Activated naive CD8-positive, alpha-beta T cell treated with anti-CD3 and anti-CD28 coated beads for 36 hours (primary cell): Measurements from ENCODE around the gene CALD1. TPM values are rescaled to one million over a fixed set of nuclear protein-coding genes. Genes with fewer than 3 reads are reported as not detected.

ENCODE experiments used
- DNase-seq: peaks from one replicate; pipeline ENCODE4 v3.0.0; 2021
- H3K27ac Mint-ChIP-seq: one replicate; pipeline ENCODE4 v1.8.0; 2022; ENCODE audit warnings: mild to moderate bottlenecking, moderate library complexity, mixed read lengths
- H3K27me3 Mint-ChIP-seq: one replicate; pipeline ENCODE4 v1.8.0; 2022; ENCODE audit warnings: mild to moderate bottlenecking, mixed read lengths
- H3K36me3 Mint-ChIP-seq: one replicate; pipeline ENCODE4 v1.8.0; 2021; ENCODE audit warnings: mild to moderate bottlenecking, mixed read lengths
- H3K4me1 Mint-ChIP-seq: one replicate; pipeline ENCODE4 v1.8.0; 2021; ENCODE audit warnings: mixed read lengths
- H3K4me3 Mint-ChIP-seq: one replicate; pipeline ENCODE4 v1.8.0; 2022; ENCODE audit warnings: mild to moderate bottlenecking, moderate library complexity, mixed read lengths
- H3K9me3 Mint-ChIP-seq: one replicate; pipeline ENCODE4 v1.8.0; 2022; ENCODE audit warnings: mixed read lengths
- total RNA-seq, 2 experiments: library from RNA; stranded (reverse); gene quantifications; one replicate each; pipeline ENCODE4 v1.2.3, GENCODE V29; 2021

CALD1 gene
- total RNA-seq, 2 experiments from 2014 or later: 1.1 TPM

DNA sequence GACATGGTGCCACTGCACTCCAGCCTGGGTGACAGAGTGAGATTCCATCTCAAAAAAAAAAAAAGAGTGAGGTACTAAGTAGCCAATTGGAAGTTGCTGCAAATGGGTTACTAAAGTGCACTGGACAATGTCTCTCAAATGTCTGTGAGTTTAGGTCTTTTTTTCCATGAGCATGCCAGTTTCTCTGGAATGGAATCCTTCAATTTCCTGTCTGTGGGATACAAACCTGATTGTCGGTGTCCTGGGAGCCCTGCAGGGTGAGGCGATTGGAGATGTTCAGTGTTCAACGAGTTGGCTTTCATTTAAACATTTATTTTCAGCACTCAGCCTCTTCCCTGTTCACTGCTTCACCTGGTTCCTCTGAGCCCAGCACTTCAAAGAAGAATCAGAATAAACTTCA, 5.3 kb upstream of the CALD1 start:
- DNase-seq: no peak
- H3K36me3 Mint-ChIP-seq: no peaks in the 10 kb centered on the region
- no peaks in the 10 kb centered on the region for H3K9me3 Mint-ChIP-seq
- no peaks in the 10 kb centered on the region for H3K27me3 Mint-ChIP-seq
- no peak overlapping the region for H3K27ac Mint-ChIP-seq
- no peaks in the 10 kb centered on the region for H3K4me1 Mint-ChIP-seq
- no peak overlapping the region for H3K4me3 Mint-ChIP-seq

GRCh38 chr7:134777470-134777869, 2.0 kb upstream of the CALD1 start:
- Mint-ChIP-seq H3K9me3 (no peaks in the 10 kb centered on the region), H3K4me3 (no peak overlapping the region), H3K27ac (no peak overlapping the region), H3K36me3 (no peaks in the 10 kb centered on the region), H3K27me3 (no peaks in the 10 kb centered on the region), H3K4me1 (peaks cover 7% of the 10 kb centered on the region)
- DNase-seq: no peak

DNA sequence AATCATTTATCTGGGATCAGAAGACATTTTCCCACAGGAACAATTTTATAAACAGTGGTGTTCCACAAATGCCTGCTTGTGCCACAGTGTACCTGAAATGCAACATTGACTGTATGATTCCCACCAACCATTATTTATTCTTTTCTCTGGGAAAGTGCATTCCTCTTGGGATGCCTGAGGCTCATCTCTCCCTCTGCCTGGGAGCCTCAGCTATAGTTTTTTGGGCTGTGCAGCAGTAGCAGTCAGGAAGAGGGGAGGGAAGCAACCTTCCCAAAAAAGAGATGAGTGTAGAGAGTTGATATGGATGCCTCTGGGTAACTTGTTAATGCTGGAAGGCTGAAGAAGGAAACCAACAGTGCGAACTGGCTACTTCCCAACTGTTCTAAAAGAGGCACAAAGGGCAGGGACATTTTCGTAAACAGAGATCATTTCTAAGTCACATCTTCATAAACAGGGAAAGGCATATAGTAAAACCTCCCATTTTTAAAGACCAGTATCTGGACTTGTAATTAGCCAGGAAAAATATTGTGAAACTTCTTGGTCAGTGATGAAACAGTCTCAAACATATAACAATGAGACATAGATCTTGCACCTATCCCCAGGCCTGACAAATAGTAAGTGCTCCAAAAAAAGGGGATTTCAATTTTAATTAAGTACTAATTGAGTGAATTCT, 1.4 kb upstream of the CALD1 start:
- H3K36me3 Mint-ChIP-seq: no peaks in the 10 kb centered on the region
- no peak overlapping the region for H3K27ac Mint-ChIP-seq
- no peak for DNase-seq
- H3K27me3 Mint-ChIP-seq: no peaks in the 10 kb centered on the region
- H3K4me3 Mint-ChIP-seq: no peak overlapping the region
- H3K4me1 Mint-ChIP-seq: peaks cover 7% of the 10 kb centered on the region
- no peaks in the 10 kb centered on the region for H3K9me3 Mint-ChIP-seq

- no peaks in the 10 kb centered on the region for H3K27me3 Mint-ChIP-seq
- no peak overlapping the region for H3K4me3 Mint-ChIP-seq
Observed at GRCh38 chr7:134779741-134780065, 269 bp downstream of the CALD1 start.

DNA sequence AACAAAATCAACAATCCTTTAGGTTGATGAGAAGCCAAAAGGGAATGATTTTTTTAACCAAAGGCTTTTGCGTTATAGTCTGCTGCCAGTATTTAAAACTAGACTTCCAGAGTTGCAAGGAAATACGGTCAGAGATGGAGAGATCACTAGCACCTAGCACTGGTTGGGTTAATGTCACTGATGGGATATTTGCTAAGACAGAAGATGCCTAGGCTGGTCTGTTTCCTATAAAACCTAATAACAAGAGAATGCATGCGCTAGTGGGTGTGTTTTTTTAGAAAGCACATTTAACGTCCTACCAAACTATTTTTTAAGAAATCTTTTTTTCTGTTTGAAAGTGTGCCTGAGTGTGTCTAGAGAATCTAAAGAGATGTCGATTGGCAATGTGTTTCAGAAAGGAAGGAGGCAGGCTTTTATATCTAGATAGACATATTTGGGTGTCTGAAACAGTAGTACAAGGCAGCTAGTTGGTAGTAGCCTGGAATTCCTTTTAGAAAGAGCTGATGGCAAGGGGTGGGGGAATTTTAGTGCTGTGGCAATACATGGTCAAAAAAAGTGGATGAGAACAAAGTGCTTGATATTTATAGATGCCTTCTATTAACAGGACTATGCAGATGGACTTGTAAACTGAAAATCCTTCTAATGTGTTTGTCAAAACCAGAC, 863 bp downstream of the CALD1 start:
- Mint-ChIP-seq H3K4me1 (peaks cover 7% of the 10 kb centered on the region), H3K27ac (no peak overlapping the region), H3K4me3 (no peak overlapping the region), H3K9me3 (no peaks in the 10 kb centered on the region), H3K36me3 (no peaks in the 10 kb centered on the region), H3K27me3 (no peaks in the 10 kb centered on the region)
- DNase-seq: no peak

More at GRCh38 chr7:134779741-134780065, 269 bp downstream of the CALD1 start:
- Mint-ChIP-seq H3K36me3 (no peaks in the 10 kb centered on the region), H3K9me3 (no peaks in the 10 kb centered on the region), H3K4me1 (peaks cover 7% of the 10 kb centered on the region), H3K27ac (no peak overlapping the region)
- no peak for DNase-seq

- H3K27me3 Mint-ChIP-seq: no peaks in the 10 kb centered on the region
- no peak overlapping the region for H3K27ac Mint-ChIP-seq
- peaks cover 7% of the 10 kb centered on the region for H3K4me1 Mint-ChIP-seq
- no peaks in the 10 kb centered on the region for H3K36me3 Mint-ChIP-seq
- H3K4me3 Mint-ChIP-seq: no peak overlapping the region
- H3K9me3 Mint-ChIP-seq: no peaks in the 10 kb centered on the region
- DNase-seq: no peak
Observed at GRCh38 chr7:134781171-134781570, 1.7 kb downstream of the CALD1 start.

GRCh38 chr7:134782121-134782623, 2.7 kb downstream of the CALD1 start:
- no peaks in the 10 kb centered on the region for H3K36me3 Mint-ChIP-seq
- H3K9me3 Mint-ChIP-seq: no peaks in the 10 kb centered on the region
- H3K4me1 Mint-ChIP-seq: peaks cover 7% of the 10 kb centered on the region
- H3K27me3 Mint-ChIP-seq: no peaks in the 10 kb centered on the region
- no peak for DNase-seq
- no peak overlapping the region for H3K4me3 Mint-ChIP-seq
- H3K27ac Mint-ChIP-seq: no peak overlapping the region

DNA sequence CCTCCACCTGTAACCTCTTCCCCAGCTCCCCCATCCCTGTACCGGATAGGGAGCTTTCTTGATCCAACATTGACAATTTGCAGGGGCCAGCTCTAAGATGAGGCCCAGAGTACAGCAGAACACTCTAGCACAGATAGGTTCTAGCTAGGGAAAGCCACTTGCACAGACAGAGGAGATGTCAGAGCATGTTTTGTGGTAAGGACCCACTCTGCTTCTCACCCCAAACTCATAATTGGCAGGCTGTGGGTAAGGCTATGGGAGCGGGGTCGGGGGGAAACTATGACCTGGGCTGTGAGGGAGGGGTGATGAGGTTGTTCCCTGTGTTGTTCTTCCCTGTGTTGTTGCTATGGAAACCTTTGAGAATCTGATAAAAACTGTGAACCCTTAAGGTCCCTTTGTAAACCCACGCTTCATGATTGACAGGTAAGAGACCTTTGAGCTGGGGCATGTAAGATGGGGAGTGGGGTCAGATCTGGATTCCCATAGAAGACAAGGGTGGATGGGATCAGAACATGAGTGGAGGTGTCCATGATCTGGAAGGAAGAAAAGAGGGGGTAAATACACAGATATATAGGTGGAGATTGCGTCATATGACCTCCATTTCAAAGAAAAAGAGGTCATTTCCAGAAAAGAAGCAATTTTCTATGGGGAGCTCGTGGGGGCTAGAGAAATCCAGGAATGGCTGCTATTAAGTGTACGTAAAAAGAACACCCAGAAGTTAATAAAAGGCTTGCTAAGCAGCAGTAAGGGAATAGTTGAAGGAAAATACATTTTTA, 4.0 kb downstream of the CALD1 start:
- Mint-ChIP-seq H3K4me3 (no peak overlapping the region), H3K9me3 (no peaks in the 10 kb centered on the region), H3K27me3 (no peaks in the 10 kb centered on the region), H3K36me3 (no peaks in the 10 kb centered on the region), H3K27ac (no peak overlapping the region), H3K4me1 (peaks cover 7% of the 10 kb centered on the region)
- no peak for DNase-seq

- no peak for DNase-seq
- no peaks in the 10 kb centered on the region for H3K27me3 Mint-ChIP-seq
- no peak overlapping the region for H3K27ac Mint-ChIP-seq
- H3K36me3 Mint-ChIP-seq: no peaks in the 10 kb centered on the region
- H3K4me3 Mint-ChIP-seq: no peak overlapping the region
- H3K9me3 Mint-ChIP-seq: no peaks in the 10 kb centered on the region
- peaks cover 7% of the 10 kb centered on the region for H3K4me1 Mint-ChIP-seq
Observed at GRCh38 chr7:134784251-134785049, 5.0 kb downstream of the CALD1 start.

DNA sequence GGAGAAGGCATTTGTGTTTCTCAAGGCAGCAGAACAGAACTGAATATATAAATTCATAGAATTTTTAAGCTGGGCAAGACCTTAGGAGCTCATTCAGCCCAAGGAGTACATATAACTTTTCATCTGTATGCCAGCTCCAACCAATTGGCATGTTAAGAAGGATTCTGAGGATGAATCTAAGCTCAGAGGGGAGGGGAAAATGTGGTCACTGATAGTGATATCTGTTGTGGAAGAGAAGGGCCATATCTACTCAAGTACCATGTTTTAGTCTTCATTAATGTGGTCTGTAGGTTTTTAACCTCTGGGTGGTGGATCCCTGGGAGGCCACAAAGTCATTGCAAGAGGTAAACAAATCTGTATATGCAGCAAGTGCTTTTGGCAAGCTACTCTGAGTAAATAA, 6.4 kb downstream of the CALD1 start:
- peaks cover 7% of the 10 kb centered on the region for H3K4me1 Mint-ChIP-seq
- no peaks in the 10 kb centered on the region for H3K9me3 Mint-ChIP-seq
- no peak for DNase-seq
- H3K27me3 Mint-ChIP-seq: no peaks in the 10 kb centered on the region
- no peak overlapping the region for H3K4me3 Mint-ChIP-seq
- no peaks in the 10 kb centered on the region for H3K36me3 Mint-ChIP-seq
- no peak overlapping the region for H3K27ac Mint-ChIP-seq

- Mint-ChIP-seq H3K4me1 (peaks cover under 1% of the 10 kb centered on the region), H3K27ac (no peak overlapping the region), H3K27me3 (no peaks in the 10 kb centered on the region), H3K9me3 (no peaks in the 10 kb centered on the region), H3K36me3 (no peaks in the 10 kb centered on the region), H3K4me3 (no peak overlapping the region)
- no peak for DNase-seq
Observed at GRCh38 chr7:134787064-134787463, 7.6 kb downstream of the CALD1 start.

GRCh38 chr7:134787720-134788119, 8.3 kb downstream of the CALD1 start:
- Mint-ChIP-seq H3K4me1 (no peaks in the 10 kb centered on the region), H3K4me3 (no peak overlapping the region)

GRCh38 chr7:134788191-134788590, 8.8 kb downstream of the CALD1 start:
- Mint-ChIP-seq H3K4me1 (no peaks in the 10 kb centered on the region), H3K27ac (no peak overlapping the region), H3K4me3 (no peak overlapping the region)

More at GRCh38 chr7:134787720-134788119, 8.3 kb downstream of the CALD1 start:
- H3K27ac Mint-ChIP-seq: no peak overlapping the region
- no peak for DNase-seq
- no peaks in the 10 kb centered on the region for H3K9me3 Mint-ChIP-seq
- no peaks in the 10 kb centered on the region for H3K36me3 Mint-ChIP-seq
- no peaks in the 10 kb centered on the region for H3K27me3 Mint-ChIP-seq

DNA sequence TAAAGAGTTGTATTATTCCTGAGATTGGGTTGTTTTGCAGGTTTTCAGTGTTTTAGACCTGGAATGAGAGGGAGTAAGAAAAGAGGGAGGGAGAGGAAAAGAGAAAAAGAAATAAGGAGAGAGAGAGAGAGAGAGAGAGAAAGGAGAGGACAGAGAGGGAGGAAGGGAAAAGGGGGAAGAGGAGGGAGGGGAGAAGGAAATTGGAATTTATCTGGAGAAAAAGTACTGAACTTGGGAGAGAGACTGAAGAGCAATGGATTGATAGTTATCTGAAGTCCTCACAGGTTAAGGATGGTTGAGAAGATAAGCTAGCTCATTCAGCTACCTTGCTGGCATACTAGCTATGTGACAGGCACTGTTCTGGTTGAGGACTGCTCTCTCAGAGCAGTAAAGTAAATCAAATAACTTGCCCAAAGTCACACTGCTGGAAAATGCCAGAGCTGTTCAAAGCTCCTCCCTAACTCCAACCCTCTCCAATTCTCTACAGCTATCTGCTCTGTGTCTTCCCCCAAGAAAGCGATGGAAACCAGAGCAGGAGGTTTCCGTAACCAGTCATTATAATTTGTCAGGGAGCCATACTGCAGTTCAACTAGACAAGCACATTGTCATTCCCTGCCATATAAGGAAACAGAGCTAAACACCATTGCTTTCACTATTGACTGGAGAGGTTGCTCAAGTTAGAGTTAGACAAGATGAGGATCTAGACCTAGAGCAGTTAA, 10.7 kb downstream of the CALD1 start:
- H3K4me1 Mint-ChIP-seq: no peaks in the 10 kb centered on the region
- no peak overlapping the region for H3K4me3 Mint-ChIP-seq
- DNase-seq: no peak
- H3K27ac Mint-ChIP-seq: no peak overlapping the region
- H3K9me3 Mint-ChIP-seq: peaks cover 4% of the 10 kb centered on the region
- H3K36me3 Mint-ChIP-seq: peaks cover 2% of the 10 kb centered on the region
- no peaks in the 10 kb centered on the region for H3K27me3 Mint-ChIP-seq

More at GRCh38 chr7:134788191-134788590, 8.8 kb downstream of the CALD1 start:
- DNase-seq: no peak
- H3K36me3 Mint-ChIP-seq: peaks cover under 1% of the 10 kb centered on the region
- no peaks in the 10 kb centered on the region for H3K9me3 Mint-ChIP-seq
- no peaks in the 10 kb centered on the region for H3K27me3 Mint-ChIP-seq
